Putamen (tissue), 1 donor: ENCODE data around the gene PRKN.
A peak's percentile ranks its signal among the peaks of the same experiment; 100 is the strongest.

ENCODE experiments used
- DNase-seq: peaks from one replicate; pipeline ENCODE4 v3.0.0-alpha.2; 2016; ENCODE audit warnings: low spot score

The PRKN gene

DNA sequence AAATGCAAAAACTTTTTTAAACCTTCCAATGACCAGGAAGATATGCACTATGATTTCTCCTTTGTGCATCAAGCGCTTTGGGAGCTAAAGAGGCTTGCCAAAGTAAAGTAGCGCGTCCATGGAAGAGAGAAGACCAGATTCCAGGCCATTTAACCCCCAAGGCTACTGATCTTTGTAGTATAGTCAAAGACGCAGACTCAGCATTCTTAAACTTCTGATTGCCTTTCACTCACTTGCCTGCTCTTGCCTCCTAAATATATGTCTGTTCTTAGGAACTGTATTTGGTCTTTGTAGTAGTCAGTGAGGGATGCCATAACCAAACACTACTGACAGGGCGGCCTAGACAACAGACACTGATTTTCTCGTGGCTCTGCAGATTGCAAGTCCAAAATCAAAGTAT lies 426.4 kb downstream of the PRKN start:
- no peak for DNase-seq

DNA sequence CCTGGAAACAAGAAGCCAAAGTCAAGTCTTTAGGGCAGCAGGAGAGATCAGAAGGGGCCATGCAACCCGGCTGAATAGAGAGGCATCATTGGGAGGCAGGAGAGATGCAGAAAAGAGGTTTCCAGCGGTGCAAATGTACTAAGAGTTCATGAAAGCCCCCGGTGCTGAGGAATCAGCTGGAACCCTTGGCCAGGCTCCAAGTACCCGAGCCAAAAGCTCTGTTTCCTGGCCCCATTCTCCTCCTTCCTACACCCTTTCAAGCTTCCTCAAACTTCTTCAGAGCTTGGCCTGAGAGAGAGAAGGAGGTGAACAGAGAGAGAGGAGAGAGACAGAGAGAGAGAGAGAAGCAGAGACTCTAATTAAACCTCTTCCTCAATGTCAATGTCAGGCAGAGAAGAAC lies 433.5 kb downstream of the PRKN start:
- DNase-seq: no peak

DNA sequence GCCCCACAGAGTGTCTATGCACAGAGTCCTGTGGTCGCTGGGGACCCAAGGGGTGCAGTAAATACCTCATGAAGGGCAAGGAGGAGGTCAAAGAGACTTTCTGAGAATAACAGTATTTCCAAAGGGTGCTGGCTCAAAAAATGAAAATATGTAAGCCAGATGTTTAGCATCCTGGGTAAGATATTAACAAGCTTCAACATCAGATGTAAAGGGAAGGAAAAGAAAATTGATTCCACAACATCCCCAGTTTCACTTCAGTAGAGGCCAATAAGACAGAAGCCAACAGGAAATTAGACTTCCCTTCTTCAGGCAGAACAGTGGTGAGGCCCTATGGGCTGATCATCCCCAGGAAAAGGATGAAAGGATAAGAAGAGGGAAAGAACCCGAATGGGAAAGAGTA lies 434.7 kb downstream of the PRKN start:
- DNase-seq: no peak

DNA sequence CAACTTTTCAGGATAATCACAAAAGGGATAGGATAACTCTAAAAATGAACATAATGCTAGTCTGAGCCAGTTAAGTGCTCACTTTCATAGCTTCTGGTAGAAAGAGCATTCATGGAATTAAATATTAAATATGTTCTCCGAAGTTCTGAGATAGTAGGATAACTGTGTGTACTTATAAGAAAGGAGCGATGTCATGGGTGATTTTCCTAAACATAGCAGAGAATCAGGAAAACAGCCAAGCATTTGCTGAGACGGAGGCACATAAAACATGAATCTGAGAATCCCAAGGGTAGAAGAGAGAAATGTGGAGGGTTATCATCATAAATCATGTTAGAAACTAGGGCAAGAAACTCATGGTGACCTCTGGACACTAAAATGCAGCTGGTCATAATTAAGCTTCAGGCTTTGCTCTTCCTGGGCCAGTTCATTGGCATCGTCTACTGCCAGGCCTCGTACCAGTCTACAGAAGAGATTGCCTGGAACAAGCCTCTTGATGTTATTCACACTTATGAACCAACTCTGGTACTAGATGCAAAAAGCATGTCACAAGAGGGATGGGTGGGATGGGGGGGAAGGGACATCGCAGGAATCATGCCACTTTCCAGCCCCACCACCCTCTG lies 436.6 kb downstream of the PRKN start:
- no peak for DNase-seq

DNA sequence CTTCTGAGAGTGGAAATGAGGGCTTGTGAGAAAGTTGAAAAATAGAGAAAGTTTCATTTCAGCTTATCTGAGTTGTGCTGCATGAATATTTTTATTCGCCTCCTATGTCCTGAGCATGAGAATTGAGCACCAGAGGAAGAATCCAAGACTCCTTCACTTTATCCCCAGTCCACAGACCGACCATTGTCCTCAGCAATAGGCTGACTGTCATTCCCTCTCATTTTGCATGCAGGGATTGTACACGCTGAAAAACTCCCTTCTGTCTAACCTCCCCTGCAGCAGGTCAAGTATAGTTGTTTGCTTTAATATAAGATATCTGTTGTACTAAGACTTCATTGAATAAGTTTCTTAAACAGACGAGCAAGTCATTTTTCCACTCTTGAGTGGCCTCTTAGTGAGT lies 437.6 kb downstream of the PRKN start:
- DNase-seq: peak; percentile 12

DNA sequence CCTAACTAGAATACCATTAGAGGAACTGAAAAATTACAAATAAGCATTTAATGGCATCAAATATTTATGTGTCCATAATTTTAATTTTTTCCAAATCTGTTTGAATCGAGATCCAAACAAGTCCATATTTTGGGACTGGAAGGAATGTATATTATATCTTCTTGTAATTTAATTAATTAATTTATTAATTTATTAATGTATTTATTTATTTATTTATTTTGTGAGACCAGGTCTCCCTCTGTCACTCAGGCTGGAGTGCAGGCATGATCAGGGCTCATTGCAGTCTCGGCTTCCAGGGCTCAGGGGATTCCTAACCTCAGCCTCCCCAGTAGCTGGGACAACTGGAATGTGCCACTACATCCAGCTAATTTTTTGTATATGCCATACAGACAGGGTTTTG lies 453.6 kb downstream of the PRKN start:
- DNase-seq: no peak

DNA sequence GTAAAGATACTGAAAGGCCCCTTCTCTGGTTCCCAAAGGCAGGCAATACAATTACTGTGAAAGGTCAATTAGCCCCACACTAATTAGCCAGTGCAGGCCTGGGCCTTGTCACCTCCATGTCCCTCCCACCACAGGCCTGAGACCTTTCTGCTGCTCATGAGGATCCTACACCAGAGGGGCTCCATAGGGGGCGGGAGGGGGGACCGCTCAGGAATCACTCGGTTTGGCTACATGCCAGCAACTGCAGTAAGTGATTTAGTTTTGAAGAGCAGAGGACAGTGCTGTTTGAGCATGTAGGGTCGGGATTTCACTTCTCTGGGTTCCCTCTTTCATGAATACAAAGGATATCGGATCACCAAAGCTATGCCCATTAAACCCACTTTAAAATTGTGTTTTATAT lies 455.6 kb downstream of the PRKN start:
- DNase-seq: no peak

DNA sequence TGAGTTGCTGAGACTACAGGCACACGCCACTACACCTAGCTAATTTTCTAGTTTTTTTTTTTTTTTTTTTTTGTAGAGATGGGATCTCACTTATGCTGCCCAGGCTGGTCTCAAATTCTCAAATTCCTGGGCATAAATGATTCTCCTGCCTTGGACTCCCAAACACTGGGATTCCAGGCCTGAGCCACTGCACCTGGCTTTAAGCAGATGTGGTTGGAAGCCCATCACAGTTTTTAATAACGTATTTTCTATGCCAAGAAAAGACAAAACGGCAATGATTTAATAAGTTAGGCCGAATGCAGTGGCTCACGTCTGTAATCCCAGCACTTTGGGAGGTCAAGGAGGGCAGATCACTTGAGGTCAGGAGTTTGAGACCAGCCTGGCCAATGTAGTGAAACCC lies 456.6 kb downstream of the PRKN start:
- no peak for DNase-seq

DNA sequence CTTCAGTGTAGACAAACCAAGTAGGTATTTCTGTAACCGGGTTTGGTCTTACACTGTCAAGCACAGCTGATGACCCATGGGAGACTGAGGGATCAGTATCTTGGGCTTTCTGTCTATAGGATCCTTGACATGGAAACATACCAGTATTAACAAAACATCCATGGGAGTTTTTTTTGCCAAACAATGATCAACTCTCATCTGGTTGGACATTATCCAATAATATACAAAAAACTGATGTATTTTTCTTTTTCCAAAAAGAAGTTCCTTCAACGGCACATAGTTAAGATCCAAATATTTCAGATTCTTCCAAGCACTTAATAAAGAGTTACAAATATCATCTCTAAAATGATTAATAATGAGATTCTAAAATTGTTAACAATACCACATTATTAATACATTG lies 459.9 kb downstream of the PRKN start:
- no peak for DNase-seq

DNA sequence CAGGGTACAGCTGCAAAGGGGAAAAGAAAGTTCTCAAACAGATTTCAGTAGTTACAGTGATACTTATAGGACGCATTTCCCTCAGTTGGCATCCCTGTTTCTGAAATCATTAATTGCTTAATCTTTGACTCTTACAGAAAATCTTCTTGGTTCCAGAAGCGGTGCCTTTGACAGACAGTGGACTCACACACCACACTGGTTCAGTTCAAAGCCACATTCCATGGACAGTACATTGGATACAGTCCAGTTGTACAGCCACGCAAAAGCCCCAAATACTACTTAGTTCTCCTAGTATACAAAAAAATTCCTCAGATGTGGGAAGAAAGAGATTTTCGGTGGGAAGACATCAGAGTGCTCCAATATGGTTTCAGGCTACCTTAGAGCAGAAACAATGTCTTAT lies 460.4 kb downstream of the PRKN start:
- DNase-seq: no peak

DNA sequence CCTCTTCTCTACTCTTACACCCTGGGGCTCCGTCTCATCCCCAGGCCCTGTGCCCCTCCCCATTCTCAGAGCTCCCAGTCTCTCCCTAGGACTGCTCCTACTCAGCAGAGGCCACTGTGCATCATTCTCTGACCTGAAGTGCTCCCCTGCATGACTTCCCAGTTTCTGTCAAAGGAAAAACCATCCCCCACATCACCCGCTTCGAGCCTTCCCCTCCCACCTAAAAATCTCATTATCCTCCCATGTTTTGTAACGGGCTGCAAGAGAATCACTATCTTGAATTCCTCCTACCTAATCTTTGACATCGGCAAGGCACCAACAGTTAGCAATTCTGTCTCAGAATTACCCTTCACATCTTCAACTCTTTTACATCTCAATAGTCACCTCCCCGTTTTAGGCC lies 463.0 kb downstream of the PRKN start:
- DNase-seq: peak; percentile 74

DNA sequence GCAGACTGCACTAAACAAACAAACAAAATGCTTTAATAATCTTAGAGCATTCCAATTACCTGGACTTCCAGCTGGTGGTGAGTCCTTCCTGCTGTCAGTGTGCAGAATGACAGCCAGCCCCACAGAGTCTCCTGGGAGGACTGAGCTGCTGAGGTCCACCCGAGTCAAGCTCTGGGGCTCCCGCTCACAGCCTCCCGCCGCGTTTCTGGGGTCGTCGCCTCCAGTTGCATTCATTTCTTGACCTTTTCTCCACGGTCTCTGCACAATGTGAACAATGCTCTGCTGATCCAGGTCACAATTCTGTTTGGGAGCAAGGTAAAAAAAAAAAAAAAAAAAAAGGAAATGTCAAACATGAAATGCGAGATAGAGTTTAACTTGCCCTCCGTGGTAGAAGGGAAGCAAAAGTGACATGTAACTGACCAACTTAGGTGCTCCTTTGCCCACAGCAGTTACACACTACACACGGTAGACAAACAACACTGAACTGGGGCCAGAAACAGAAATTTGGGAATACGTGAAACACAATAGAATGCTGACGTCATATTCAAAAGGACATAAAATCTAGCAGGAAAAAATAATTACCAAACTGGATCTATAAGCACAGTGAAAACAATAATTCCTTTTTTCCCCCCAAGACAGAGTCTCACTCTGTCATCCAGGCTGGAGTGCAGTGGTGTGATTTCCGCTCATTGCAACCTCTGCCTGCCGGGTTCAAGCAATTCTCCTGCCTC lies 464.9 kb downstream of the PRKN start:
- DNase-seq: no peak

DNA sequence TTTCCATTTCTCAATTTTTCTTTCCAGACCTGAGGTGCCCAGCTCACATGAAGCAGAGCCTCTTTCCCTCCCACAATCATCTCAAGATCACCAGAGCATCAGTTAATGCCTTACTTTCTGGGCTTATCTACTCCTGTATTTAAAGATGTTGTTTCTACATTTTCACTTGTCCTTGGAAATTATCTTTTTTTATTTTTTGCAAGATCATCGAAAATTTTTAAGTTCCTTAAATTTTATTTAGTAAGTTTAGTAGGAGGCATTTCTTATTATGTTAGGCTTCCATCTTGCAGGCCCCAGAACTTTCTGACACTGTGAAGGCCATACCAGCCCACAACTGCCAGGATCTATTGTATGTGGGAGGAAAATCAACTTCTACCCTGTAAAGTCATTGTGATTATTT lies 466.0 kb downstream of the PRKN start:
- no peak for DNase-seq

DNA sequence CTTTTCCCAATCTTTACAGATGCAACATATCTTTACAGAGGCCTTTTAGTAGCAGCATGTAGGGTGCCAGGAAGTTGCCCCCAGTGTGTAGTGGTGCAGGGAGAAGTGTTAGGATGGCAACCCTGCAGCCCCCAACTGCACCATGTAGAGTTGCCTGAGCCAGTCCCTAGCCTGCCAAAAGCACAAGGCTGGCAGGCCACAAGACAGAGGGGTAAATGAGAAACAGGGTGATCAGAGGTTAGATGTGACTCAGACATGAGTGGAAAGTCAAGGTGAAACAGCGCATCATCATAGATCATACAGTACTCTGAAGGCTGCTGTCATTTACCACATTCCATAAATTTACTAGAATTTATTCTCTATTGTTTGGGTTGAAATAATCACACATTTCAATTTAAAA lies 467.5 kb downstream of the PRKN start:
- no peak for DNase-seq

DNA sequence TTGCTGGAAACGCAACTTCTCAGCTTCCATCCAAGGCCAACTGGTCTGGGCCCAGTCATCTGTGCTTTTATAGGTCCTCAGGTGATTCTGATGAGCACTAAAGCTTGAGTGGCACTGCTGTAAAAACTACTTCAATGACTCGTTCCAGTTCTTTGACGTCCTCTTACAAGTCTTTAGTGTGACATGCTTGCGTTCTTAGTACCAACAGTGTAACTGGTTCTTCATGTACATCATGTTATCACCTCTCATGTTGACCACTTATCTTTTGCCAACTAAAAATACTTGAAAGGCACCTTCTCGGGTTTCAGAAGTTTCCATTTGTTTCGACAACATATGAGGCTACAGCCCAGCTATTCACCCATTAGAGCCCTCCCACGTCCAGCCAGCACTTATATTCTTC lies 468.9 kb downstream of the PRKN start:
- no peak for DNase-seq

DNA sequence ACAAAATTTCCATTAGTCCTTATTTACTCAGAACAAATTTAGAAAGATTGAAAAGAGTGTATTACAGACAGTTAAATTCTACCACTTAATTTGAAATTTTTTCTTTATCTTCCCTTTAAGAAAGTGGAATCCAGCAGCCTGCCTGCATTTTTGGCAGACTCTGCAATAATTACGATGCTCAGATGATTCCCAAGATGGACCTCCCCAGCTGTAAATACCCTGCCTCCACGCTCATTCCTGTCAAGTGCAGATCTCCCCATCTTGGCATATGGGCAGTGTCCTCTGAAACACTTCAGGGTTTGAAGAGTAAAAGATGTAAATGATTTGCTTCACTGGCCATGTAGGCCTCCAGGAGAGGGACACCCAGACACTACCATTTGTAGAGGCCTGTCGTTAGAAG lies 471.2 kb downstream of the PRKN start:
- no peak for DNase-seq

DNA sequence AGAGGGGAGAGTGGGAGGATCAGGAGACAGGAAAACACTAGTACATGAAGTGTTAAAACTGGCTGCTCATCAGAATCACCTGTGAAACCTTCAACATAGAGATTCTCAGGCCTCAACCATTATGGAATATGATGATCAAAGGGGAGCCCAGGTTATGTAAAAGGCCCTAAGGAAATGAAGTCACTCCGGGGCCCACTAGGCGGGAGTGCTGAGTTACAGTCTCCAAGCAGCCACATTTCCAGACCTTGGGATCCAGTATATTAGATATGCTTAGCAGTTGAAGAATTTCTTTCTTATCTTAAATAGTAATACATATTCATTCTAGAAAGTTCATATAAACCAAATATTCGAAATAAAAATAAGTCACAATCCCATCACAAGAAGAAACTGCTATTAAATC lies 476.3 kb downstream of the PRKN start:
- no peak for DNase-seq

DNA sequence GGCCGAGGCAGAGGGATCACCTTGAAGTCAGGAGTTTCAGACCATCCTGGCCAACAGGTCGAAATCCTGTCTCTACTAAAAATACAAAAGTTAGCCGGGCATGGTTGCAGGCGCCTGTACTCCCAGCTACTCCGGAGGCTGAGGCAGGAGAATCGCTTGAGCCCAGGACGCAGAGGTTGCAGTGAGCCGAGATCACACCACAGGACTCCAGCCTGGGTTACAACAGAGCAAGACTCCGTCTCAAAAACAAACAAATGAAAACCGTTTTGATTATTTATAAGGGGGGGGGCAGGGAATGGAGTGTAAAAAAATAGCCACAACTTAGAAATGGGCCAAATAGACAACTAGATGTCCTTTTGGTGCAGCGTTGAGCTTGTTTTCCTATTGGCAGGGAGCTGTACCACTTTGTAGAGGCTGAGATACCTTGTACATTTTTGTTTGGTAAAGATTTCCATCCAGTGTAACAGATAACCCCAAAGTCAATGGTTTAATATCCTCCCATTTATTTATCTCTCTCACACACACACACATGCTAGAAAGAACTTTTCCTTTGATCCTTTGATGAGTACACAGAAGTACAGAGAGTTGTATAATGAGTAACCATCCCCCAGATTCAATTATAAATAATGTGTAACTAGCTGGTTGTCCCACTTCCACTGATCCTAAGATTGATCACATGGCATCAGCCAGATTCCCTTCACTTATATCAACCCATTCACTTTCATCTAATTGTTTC lies 477.5 kb downstream of the PRKN start:
- no peak for DNase-seq

DNA sequence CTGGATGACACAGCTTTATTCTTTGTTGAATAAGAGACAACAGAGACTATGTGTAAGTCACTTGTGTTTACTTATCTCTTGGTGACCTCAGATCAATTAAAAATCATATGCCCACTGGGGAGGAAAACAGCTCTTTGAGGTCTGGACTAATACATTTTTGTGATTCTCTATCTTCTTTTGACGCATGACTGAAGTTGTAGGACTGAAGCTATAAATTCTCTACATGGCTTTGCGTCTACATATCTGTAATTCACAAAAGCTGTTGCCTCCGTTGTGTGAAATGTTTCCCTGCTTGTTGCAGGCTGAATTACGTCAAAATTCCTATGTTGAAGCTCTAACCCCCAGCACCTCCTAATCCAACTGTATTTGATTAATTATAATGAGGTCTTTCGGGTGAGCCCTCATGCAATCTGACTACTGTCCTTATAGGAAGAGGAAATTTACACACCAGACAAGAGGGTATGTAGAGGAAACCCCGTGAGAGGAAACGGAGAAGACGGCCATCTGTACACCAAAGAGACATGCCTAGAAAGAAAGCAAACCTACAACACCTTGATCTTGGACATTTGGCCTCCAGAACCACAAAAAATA lies 481.6 kb downstream of the PRKN start:
- no peak for DNase-seq

DNA sequence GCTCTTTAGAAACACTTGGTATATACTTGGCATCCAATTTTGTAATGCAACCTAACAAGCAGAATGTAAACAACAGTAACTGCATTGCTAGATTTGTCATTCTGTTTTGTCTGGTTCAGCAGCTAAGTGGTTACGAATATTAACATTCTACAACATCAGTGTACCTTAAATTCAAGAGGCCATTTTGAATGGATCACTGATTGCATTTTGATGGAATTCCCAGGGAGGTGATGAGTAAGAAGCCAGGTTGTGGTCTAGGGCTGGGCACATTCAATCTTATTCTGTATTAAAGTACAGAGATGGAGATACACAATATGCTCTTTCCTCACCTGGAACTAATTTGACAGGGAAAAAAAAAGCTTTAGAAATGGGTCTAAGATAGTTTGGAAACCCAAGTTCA lies 483.5 kb downstream of the PRKN start:
- no peak for DNase-seq

DNA sequence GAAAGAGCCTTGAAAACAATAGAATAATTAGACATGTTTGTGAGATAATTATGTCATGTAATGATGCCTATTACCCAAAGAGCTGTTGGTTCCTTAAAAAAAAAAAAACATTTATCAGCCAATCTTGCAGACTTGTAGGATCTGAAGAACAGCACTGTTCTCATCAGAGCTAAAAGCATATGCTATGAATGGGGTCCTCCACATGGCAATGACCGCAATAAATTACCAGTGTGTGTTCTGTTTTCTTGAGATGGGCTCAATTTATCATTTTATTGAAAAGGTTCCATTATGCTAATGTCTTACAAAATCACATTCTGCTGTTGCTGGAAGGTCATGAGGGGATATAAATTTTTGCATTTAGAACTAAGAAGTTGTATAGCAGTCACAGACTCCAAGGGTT lies 484.7 kb downstream of the PRKN start:
- DNase-seq: no peak

DNA sequence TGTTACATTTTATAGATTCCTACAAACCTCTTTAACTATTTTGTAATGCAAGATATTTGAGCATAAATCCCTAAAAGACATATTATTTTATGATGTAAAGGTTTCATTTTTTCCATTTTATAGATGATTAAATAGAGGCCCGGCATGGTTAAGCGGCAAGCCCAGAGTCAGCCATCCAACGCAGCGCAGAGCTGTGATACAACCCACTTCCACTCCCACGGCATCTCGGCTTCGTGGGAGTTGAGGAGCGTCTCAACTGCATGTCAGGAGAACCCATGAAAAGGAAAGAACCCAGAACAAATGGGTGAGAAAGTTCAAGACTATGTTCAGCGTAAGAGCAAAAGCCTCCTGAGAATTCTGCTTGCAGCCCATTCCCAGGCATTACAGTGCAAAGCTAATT lies 488.2 kb downstream of the PRKN start:
- DNase-seq: no peak

DNA sequence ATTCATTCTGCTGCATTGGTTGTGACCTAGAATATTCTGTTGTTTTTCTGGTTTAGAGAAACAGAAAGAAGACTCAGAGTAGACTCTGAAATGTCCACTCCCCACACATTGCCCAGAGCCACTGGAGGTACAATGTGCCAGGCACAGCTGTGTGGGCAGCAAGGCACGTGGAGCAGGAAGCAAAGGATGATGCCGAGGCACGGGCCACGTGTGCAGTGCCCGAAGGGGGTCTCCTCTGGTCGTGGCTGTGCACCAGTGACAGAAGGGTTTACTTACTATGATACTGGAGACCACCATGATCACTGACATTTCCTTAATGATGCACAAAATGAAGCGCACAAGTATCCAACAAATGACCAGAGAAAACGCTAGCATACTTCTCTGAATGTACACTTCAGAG lies 488.9 kb downstream of the PRKN start:
- DNase-seq: no peak
